Stimulated activated CD4-positive, alpha-beta T cell treated with anti-CD3 and anti-CD28 coated beads, Interleukin-2, amount 100 ng/mL, for 24 hours (primary cell): ENCODE measurements around the gene SERPINA5.
"Not testable (repeated sequence)": the region's sequence is repeated elsewhere in the genome, so short reads cannot be mapped to it uniquely, and the experiment has no call there.

Experiments
- DNase-seq, 2 donors: peaks; one replicate each; pipeline ENCODE4 v3.0.0-alpha.2; 2020

SERPINA5 gene

DNA sequence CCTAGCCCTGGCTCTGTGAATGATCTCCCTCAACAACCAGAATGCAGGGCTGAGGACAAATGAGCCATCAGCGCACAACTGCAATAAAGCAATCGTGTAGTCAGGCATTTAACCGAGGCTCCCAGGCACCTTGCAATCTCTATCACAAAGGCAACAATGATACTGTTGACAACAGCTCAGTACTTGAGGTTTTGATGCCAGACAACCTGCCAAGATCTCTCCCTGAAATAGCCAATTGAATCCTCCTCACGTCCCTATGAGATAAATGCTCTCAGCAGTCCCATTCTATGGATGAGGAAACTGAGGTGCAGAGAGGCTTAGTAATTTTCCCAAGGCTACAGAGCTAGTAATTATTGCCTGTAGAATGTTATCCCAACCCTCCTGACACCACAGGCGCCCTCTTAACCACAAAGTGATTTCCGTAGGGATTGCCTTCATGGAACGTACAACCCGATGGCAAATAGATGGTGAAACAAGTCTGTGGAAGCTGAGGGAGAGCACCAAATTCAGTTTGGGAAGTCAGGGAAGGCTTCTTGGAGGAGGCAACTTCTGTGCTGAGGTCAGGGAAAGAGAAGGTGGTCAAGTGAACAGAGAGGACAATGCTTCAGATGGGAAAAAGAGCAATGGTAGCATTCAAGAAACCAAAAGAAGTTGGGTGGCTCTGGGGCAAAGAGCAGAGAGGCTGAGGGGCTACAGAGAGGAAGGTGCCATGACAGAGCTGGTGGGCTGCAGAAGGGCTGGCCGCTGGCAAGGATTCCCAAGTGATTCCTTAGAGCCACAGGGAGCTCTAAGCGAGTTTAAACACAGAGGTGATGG is 43.5 kb downstream of the SERPINA5 start:
- no peak for DNase-seq

DNA sequence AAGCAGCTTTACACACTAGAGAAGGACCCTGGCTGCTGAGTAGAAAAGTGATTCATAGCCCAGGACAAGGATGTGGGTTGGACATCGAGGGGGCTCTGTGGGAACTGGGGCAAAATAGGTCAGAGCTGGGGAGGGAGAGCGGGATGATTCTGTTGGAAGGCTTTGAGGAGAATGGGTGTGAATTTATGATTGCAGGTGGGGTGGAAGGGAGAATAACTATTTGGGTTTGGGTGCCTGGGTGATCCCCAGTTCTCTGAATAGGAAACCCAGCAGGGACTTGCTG is 44.1 kb downstream of the SERPINA5 start:
- DNase-seq, result no peak

DNA sequence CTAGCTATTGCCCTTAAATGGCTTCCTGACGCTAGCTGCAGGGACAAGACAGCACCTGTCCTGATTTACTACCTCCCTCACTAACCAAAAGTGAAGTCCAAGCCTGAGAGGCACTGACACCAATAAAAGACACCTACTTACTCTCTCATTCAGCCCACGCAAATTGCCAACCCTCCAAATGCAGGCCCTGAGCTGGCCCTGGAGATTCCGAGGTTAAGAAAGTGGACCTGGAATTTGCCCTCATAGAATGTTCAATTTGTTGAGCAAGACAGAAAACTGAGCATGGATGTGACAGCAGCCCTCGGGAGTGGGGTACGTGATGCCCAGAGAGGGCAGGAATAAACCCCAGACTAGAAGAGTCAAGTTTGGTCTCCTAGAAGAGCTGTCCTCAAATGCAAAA is 47.4 kb downstream of the SERPINA5 start:
- DNase-seq, result no peak

DNA sequence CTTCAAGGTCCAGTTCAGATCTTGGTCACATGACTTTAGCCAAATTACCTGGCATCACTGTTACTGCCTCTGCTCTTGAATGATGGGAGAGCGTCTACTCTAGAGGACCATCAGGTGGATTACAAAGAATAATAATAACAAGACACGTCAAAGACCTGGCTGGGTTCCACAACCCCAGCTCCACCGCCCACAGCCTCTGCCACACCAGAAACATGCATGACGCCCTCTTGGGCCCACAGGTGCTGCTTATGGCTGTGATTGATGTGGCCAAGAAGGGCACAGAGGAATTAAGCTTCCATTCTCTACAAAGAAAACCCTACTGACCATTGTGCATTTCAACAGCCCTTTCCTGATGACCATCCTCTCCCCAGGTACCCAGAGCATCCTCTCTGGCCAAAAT is 49.2 kb downstream of the SERPINA5 start:
- no peak for DNase-seq

DNA sequence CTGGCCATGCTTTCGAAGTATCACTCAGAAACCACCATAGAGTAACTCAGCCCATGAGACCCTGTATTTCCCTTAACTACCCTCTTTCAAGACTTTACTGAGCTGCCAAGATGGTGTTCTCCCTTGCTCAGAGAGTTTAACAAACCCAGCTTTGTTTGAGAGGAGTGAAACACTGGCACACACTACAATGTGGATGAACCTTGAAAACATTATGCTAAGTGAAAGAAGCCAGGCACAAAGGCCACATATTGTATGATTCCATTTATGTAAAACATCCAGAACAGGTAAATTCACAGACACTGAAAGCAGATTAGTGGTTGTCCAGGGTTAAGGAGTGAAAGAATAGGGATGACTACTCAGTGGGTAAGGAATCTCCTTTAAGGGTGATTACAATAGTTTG is 49.8 kb downstream of the SERPINA5 start:
- DNase-seq, result no peak

DNA sequence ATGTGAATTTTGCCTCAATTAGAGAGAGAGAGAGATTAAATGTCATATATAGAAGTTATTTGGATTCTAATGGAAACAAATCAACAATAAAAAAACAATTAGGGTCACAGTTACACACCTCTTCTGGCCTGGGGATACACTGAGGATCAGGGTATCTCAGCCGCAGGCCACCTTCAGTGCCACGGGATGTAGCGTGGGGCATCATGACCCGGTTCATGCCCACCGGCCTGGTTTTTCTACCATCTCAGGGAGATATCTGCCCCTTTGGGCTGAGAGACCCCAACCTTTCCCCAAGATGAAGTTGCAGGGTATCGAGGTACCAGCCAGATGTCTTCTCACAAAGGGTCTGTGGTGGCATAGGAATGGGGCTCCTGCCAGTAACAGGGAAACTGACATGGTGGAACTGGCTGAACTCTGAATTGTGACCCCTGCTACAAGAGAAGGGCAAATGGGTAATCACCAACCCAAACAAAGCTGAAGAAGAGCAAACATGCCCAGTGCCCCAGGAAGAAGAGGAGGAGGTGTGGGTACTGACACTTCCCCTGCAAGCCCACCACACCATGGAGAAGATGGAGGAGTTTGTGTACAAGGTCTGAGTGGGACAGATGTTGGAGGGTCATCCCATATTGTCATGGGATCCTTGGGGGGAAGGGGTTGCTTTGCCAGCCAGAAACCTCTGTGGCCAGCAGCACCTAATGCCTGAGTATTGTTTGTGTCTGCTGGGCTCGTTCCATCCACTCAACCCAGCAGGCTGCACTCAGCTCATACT is 50.5 kb downstream of the SERPINA5 start:
- DNase-seq, result no peak

DNA sequence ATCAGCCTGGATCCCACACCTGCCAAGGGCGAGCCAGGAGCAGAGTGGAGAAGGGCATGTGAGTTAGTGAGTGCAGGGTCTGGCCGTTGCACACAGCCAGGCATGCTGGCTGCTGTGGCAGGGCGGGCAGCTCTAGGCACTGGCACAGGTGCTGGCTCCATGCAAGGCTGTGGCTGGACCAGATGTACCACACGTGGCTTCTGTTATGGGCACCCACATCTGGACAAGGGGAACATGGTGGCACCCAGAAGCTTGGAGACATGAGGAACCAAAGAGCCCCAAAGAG is 51.0 kb downstream of the SERPINA5 start:
- DNase-seq, result no peak

DNA sequence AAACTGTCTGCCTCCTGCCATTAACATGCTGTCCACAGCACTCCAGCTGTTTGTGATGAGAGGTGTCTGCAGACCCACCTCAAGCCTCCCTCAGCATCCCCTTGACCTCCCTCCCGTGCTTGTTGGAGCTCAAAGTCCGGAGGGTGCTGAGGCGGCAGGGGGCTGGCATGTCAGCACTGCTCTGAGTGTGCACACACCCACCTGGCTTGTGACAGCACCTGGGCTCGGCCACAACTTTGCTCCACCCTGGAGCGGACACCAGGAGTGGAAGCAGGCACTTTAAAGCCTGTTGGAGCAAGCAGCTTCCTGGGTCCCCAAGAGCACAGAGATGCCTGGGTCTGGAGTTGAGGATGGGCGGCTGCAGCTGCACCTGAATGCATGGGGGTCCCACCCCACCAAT is 51.9 kb downstream of the SERPINA5 start:
- no peak for DNase-seq

DNA sequence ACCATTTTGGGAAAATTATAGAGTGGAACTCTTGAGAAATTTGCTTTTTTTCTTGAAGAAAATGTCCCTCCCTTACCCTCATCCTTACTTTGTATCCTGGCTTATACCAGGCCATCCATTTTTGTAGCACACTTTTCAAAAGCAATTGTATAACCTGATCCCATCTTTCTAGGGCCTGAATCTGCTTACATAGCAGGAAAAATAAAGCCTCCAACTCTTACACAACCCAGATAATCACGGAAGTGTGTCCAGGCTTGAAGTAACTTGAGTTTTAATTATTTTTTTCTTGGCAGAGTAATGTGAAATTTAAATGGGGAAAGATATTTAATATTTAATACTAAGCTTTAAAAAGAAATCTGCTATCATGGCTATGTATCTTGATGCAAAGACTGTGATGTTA is 53.9 kb downstream of the SERPINA5 start:
- DNase-seq, result no peak

DNA sequence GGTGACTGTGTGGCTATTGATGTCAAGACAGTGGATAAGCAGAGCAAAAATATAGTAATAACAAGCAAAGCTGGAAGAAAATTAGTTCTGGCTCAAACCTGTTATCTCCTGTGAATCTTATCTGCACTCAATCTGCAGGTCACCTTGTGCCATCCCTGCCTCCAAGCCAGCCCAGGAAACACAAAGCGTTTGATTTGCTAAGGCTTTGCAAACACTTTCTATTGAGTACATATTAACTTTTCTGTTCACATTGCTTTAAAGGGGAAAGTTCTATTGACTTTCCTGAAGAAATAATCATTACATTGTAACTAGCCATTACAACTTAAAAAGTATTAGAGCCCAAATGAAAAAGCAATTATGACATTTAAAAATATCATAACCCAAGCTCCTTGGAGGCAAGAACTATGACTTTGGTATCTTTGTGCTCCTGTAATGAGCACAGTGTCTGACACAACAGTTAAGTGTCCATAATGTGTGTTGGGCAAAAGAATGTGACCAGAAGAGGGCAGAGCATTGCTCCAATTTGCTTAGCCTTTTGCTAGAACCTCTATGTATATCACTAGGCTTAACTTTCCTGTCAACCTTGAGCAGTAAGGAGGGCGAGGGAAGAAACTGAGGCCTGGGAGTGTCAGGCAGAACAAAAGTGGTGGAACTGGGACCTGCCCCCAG is 55.7 kb downstream of the SERPINA5 start:
- no peak for DNase-seq

DNA sequence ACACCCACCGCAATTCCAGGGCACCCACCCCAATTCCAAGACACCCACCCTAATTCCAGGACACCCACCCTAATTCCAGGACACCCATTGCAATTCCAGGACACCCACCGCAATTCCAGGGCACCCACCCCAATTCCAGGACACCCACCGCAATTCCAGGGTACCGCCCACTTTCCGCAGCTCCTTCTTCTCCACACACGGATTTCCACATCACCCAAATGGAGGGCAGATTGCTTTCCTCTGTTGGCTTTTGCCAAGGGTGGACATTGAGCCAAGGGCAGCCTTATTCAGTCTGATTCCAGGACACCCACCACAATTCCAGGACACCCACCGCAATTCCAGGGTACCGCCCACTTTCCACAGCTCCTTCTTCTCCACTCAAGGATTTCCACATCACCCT is 56.6 kb downstream of the SERPINA5 start:
- DNase-seq, result not testable (repeated sequence)

DNA sequence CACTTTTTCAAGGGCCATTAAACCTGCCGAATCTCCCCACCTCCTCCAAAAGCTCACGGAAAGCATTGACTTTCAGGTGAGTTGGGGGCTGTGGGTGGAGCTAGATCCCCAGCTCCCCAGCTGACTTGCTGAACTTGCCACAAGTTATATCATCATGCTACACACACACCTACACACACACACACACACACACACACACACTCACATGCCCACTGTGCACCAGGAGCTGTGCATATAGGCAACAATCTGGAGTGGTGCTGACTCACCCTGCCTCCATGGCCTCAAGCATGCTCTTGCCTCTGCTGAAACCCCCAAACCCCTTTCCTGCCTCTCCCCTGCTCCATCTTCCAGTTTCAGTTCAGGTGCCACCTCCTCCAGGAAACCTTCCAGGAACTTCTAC is 57.1 kb downstream of the SERPINA5 start:
- DNase-seq, result no peak

DNA sequence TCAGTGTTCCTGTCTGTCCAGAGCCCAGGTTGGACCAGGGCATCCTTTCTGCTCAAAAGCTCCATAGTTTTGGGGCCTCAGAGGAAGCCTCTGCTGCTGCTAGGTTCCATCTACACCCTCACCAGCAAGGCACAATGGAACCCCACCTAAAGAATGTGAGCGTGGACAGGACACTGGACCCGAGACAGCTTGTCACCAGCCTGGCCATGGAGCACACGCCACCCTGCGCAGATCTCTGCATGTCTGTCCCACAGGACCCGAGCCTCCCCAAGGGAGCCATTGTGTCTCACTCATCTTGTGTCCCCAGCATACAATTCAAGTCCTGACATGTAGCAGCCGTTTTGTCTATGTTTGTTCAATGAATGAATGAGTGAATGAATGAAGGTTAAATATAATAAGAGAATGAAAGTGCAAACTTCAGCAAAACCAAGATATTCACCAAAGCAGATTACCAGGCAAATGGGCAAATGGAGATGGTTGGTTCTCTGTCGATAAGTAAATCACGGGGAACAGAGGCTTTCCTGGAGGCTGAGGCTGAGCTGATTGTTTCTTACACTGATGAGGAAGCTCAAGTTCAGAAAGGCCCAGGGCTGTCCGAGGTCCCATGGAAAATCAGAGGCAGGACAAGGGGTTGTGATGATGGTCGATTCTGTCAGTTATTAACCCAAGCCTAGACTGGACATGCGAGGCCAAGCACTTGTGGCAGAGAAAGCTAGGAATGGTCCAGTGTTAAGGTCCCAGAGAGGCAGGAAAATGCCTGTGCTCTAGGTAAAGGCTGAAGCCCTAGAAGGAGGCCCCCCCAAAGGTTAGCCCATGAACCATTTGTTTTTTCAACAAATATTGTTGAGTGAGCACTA is 58.0 kb downstream of the SERPINA5 start:
- no peak for DNase-seq

DNA sequence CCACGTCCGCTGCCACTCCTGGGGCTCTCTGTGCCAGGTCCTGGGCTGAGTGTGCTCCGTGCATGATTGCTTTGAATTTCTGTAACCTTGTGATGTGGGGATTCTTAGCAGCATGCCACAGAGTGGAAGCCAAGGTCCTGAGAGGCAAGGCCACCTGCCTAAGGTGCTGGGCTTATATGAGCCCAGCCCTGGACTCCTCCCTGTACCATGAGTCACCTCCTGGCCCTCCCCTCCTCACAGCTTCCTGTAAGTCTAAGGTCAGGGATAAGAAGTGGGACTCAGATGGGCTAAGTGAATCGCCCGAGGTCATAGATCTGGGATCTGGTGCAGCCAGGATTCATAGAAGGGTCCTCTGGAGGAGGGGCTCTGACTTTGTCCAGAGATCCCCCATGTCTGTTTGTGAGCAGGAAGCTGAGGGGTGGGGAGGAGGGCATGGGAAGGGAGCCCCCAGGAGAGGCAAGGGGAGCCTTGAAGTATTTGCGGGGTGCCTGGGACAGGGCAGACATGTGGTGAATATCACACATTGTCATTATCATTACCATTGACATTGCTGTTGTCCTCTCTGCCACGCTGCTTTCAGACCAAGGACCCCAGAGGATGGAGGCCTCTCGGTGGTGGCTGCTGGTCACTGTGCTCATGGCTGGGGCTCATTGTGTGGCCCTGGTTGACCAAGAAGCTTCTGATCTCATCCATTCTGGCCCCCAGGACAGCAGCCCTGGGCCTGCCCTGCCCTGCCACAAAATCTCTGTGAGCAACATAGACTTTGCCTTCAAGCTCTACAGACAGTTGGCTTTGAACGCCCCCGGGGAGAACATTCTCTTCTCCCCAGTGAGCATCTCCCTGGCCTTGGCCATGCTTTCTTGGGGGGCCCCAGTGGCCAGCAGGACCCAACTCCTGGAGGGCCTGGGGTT is 59.8 kb downstream of the SERPINA5 start:
- DNase-seq, result no peak

DNA sequence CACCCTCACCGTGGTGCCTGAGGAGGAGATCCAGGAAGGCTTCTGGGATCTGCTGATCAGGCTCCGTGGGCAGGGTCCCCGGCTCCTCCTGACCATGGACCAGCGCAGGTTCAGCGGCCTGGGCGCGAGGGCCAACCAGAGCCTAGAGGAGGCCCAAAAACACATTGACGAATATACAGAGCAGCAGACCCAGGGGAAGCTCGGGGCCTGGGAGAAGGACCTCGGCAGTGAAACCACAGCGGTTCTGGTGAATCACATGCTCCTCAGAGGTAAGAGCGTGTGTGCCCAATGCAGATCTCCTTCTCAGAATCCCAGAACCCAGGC is 60.4 kb downstream of the SERPINA5 start:
- no peak for DNase-seq
